ENCODE results near the gene CHMP6. TPM values are rescaled to one million over a fixed set of nuclear protein-coding genes. Genes with fewer than 3 reads are reported as not detected.

The CHMP6 gene
- total and polyA plus RNA-seq, 9 of the 15 experiments (the other 6 are each of a cell fraction or from before 2014, with no cell fraction given), result 0.25 to 30.4 (median 13.4) TPM

GRCh38 chr17:81018044-81018802 is 26.6 kb downstream of the CHMP6 start (continued):
- TF ChIP-seq SMAD4 (CRISPR knock-in tag; conservative IDR thresholded peaks at IDR 0.05) (no peak), TEAD4 (IDR thresholded peaks at IDR 0.05; ENCODE audit: low read length) (no peak; the same call in 1 of the 2 replicates), TEAD4 (CRISPR knock-in tag; IDR thresholded peaks at IDR 0.05; ENCODE audit: borderline replicate concordance) (no peak), SMARCA4 (IDR thresholded peaks at IDR 0.05) (no peak; the same call in 1 of the 2 replicates), GATA2 (CRISPR knock-in tag; IDR thresholded peaks at IDR 0.05) (no peak), GATAD2B (IDR thresholded peaks at IDR 0.05; ENCODE audit: borderline replicate concordance) (no peak), ZNF274 (IDR thresholded peaks at IDR 0.05; ENCODE audit: borderline replicate concordance, low read depth, low read length) (no peak), ZBTB40 (IDR thresholded peaks at IDR 0.05) (peak; percentile 58), ZBTB40 (CRISPR knock-in tag; IDR thresholded peaks at IDR 0.05) (no peak), POLR3A (IDR thresholded peaks at IDR 0.05; ENCODE audit: borderline replicate concordance, extremely low read depth, insufficient read depth, insufficient read length) (no peak), FOXP1 (CRISPR knock-in tag; IDR thresholded peaks at IDR 0.05) (peak; percentile 92), TEAD1 (CRISPR knock-in tag; IDR thresholded peaks at IDR 0.05) (peak; percentile 3 to 20; a peak in 1 of 4 replicates), BCOR (IDR thresholded peaks at IDR 0.05) (no peak), ZFX (CRISPR knock-in tag; IDR thresholded peaks at IDR 0.05) (peak; percentile 51; the same call in 1 of the 2 replicates), CBFA2T2 (conservative IDR thresholded peaks at IDR 0.05) (no peak), ZNF212 (CRISPR knock-in tag; IDR thresholded peaks at IDR 0.05) (no peak), ZNF444 (CRISPR knock-in tag; IDR thresholded peaks at IDR 0.05) (no peak), NFE2 (IDR thresholded peaks at IDR 0.05; ENCODE audit: low read depth) (no peak), XRCC3 (IDR thresholded peaks at IDR 0.05) (no peak), MEF2A (IDR thresholded peaks at IDR 0.05; ENCODE audit: control insufficient read depth, low read depth, low read length) (no peak), KDM4B (IDR thresholded peaks at IDR 0.05; ENCODE audit: borderline replicate concordance in 2 of 2, low read depth in 1 of 2) (no peak)
